ENCODE results near the gene FBLN1.
"Not testable (repeated sequence)": the region's sequence is repeated elsewhere in the genome, so short reads cannot be mapped to it uniquely, and the experiment has no call there.

DNA sequence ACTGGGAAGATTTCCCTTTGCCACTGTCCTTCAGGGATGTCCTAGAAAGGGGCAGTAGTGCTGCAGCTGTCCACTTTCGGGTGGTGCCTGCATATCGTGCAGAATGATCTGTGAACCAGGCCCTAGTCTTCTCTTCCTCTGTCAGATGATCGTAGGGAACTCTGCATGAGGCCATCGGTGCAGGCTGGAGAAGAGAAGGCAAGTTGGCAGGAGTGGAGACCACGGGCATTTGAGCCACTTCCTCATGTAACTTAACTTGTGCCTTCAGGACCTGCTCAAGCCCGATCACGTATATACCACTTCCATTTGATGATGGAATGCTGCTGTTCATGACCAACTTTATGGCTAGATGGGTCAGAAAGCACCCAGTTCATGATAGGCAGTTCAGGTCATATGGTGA lies 55.2 kb downstream of the FBLN1 start:
- TF ChIP-seq, protein P1, sequence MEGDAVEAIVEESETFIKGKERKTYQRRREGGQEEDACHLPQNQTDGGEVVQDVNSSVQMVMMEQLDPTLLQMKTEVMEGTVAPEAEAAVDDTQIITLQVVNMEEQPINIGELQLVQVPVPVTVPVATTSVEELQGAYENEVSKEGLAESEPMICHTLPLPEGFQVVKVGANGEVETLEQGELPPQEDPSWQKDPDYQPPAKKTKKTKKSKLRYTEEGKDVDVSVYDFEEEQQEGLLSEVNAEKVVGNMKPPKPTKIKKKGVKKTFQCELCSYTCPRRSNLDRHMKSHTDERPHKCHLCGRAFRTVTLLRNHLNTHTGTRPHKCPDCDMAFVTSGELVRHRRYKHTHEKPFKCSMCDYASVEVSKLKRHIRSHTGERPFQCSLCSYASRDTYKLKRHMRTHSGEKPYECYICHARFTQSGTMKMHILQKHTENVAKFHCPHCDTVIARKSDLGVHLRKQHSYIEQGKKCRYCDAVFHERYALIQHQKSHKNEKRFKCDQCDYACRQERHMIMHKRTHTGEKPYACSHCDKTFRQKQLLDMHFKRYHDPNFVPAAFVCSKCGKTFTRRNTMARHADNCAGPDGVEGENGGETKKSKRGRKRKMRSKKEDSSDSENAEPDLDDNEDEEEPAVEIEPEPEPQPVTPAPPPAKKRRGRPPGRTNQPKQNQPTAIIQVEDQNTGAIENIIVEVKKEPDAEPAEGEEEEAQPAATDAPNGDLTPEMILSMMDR (IDR thresholded peaks at IDR 0.05; ENCODE audit: extremely low read depth in 1 of 2, insufficient read depth in 1 of 2, low read depth in 1 of 2, low read length in 2 of 2) = not testable (repeated sequence)
- TF ChIP-seq POLR2AphosphoS5 (IDR thresholded peaks at IDR 0.05; ENCODE audit: insufficient read depth, low read depth, low read length); EZH2 (IDR thresholded peaks at IDR 0.05; ENCODE audit: borderline replicate concordance, low read depth, low read length, severe bottlenecking); POLR2A (IDR thresholded peaks at IDR 0.05; ENCODE audit: low read depth, low read length); GATA2 (IDR thresholded peaks at IDR 0.05; ENCODE audit: insufficient read depth, insufficient read length, low read depth, low read length); MYC (IDR thresholded peaks at IDR 0.05; ENCODE audit: low read depth, low read length); JUN (IDR thresholded peaks at IDR 0.05; ENCODE audit: borderline replicate concordance, insufficient read depth, insufficient read length, low read depth); FOS (IDR thresholded peaks at IDR 0.05; ENCODE audit: borderline replicate concordance, insufficient read depth, low read length): not testable (repeated sequence)
- TF ChIP-seq, protein P2, sequence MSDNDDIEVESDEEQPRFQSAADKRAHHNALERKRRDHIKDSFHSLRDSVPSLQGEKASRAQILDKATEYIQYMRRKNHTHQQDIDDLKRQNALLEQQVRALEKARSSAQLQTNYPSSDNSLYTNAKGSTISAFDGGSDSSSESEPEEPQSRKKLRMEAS (IDR thresholded peaks at IDR 0.05; ENCODE audit: insufficient read depth, insufficient read length) = not testable (repeated sequence)

Measured in endothelial cell of umbilical vein (primary cell).